Body of pancreas (tissue), 4 donors: ENCODE data around the gene HSPA6.
"Not testable (repeated sequence)": the region's sequence is repeated elsewhere in the genome, so short reads cannot be mapped to it uniquely, and the experiment has no call there.

Experiments
- CTCF ChIP-seq, 7 experiments: fragments of 450-650 bp in 4 of 7; fragments of 200-600 bp in 3 of 7; sonication (generic) in 3 of 7; IDR thresholded peaks; one replicate each; pipeline ENCODE4 v1.5.1; 2016 to 2019; ENCODE audit warnings: antibody characterized with exemption in 7 of 7
- POLR2A ChIP-seq, 3 donors: fragments of 450-650 bp; IDR thresholded peaks; one replicate each; pipeline ENCODE4 v1.6.1; 2016; ENCODE audit warnings: antibody characterized with exemption in 3 of 3, mild to moderate bottlenecking in 2 of 3

GRCh38 chr1:161525321-161525720, 981 bp downstream of the HSPA6 start:
- not testable (repeated sequence) for TF ChIP-seq CTCF, POLR2A (IDR thresholded peaks at IDR 0.05)
